Measurements from ENCODE around the gene KCNRG.

Gene KCNRG

GRCh38 chr13:50037788-50038187 is 22.5 kb downstream of the KCNRG start:
- peaks cover 74% of the 10 kb centered on the region for H3F3A ChIP-seq (ENCODE audit: control insufficient read depth, insufficient read depth)
- H3K36me3 ChIP-seq (ENCODE audit: control insufficient read depth, low read length) = peaks cover 28% of the 10 kb centered on the region
- no peaks in the 10 kb centered on the region for H3K9me2 ChIP-seq (replicated peaks; ENCODE audit: control insufficient read depth, low read length)
- H3K4me1 ChIP-seq (ENCODE audit: control insufficient read depth, low read length) = peaks cover 16% of the 10 kb centered on the region
- H3K27me3 ChIP-seq (ENCODE audit: control insufficient read depth, low read length) = no peaks in the 10 kb centered on the region
- H3K4me2 ChIP-seq (ENCODE audit: low read length) = no peak overlapping the region
- H3K79me2 ChIP-seq (ENCODE audit: control insufficient read depth, low read length) = peaks cover under 1% of the 10 kb centered on the region; the same call in 1 of the 2 replicates
- no peaks in the 10 kb centered on the region for H3K9me3 ChIP-seq (ENCODE audit: control insufficient read depth, insufficient read depth, low read length)
- no peak overlapping the region for H3K4me3 ChIP-seq (ENCODE audit: low read length)
- TF ChIP-seq EZH2phosphoT487 (IDR thresholded peaks at IDR 0.05; ENCODE audit: borderline replicate concordance, low read length) = no peak
- TF ChIP-seq CTCF (IDR thresholded peaks at IDR 0.05; ENCODE audit: low read depth, low read length, poor library complexity, severe bottlenecking) = no peak
- H3K27ac ChIP-seq (ENCODE audit: low read depth, low read length) = no peak overlapping the region
- H4K20me1 ChIP-seq (ENCODE audit: control insufficient read depth, insufficient read depth, low read depth, low read length) = peaks cover 5% of the 10 kb centered on the region; the same call in 1 of the 2 replicates

GRCh38 chr13:50038266-50038665 is 23.0 kb downstream of the KCNRG start:
- Histone ChIP-seq H3K79me2 (ENCODE audit: control insufficient read depth, low read length) (peaks cover 2% of the 10 kb centered on the region; the same call in 1 of the 2 replicates), H3K4me2 (ENCODE audit: low read length) (no peak overlapping the region), H3K27me3 (ENCODE audit: control insufficient read depth, low read length) (no peaks in the 10 kb centered on the region), H3K36me3 (ENCODE audit: control insufficient read depth, low read length) (peaks cover 32% of the 10 kb centered on the region), H3K4me1 (ENCODE audit: control insufficient read depth, low read length) (peaks cover 15% of the 10 kb centered on the region), H4K20me1 (ENCODE audit: control insufficient read depth, insufficient read depth, low read depth, low read length) (peaks cover 8% of the 10 kb centered on the region; the same call in 1 of the 2 replicates), H3K9me2 (replicated peaks; ENCODE audit: control insufficient read depth, low read length) (no peaks in the 10 kb centered on the region), H3K9me3 (ENCODE audit: control insufficient read depth, insufficient read depth, low read length) (no peaks in the 10 kb centered on the region), H3K27ac (ENCODE audit: low read depth, low read length) (no peak overlapping the region), H3K4me3 (ENCODE audit: low read length) (no peak overlapping the region), H3F3A (ENCODE audit: control insufficient read depth, insufficient read depth) (peaks cover 75% of the 10 kb centered on the region)
- TF ChIP-seq EZH2phosphoT487 (IDR thresholded peaks at IDR 0.05; ENCODE audit: borderline replicate concordance, low read length) (no peak), CTCF (IDR thresholded peaks at IDR 0.05; ENCODE audit: low read depth, low read length, poor library complexity, severe bottlenecking) (no peak)

GRCh38 chr13:50052478-50052877 is 37.2 kb downstream of the KCNRG start:
- Histone ChIP-seq H3K4me2 (ENCODE audit: low read length) (no peak overlapping the region), H3K27me3 (ENCODE audit: control insufficient read depth, low read length) (no peaks in the 10 kb centered on the region), H3K4me3 (ENCODE audit: low read length) (no peak overlapping the region), H3K9me2 (replicated peaks; ENCODE audit: control insufficient read depth, low read length) (no peaks in the 10 kb centered on the region), H3F3A (ENCODE audit: control insufficient read depth, insufficient read depth) (peaks cover 46% of the 10 kb centered on the region), H3K9me3 (ENCODE audit: control insufficient read depth, insufficient read depth, low read length) (no peaks in the 10 kb centered on the region), H3K27ac (ENCODE audit: low read depth, low read length) (no peak overlapping the region), H4K20me1 (ENCODE audit: control insufficient read depth, insufficient read depth, low read depth, low read length) (0 out of 2 replicates have a peak, but pooled peaks cover 8% of the 10 kb centered on the region), H3K79me2 (ENCODE audit: control insufficient read depth, low read length) (peaks cover 81% of the 10 kb centered on the region), H3K36me3 (ENCODE audit: control insufficient read depth, low read length) (peaks cover 86% of the 10 kb centered on the region), H3K4me1 (ENCODE audit: control insufficient read depth, low read length) (no peaks in the 10 kb centered on the region)
- TF ChIP-seq CTCF (IDR thresholded peaks at IDR 0.05; ENCODE audit: low read depth, low read length, poor library complexity, severe bottlenecking) = no peak
- TF ChIP-seq EZH2phosphoT487 (IDR thresholded peaks at IDR 0.05; ENCODE audit: borderline replicate concordance, low read length) = no peak
